GM21367 (cell line): Measurements from ENCODE around the gene DDB1.

ENCODE experiments used
- ATAC-seq: cut with Tn5 transposase; IDR thresholded peaks from one replicate; pipeline ENCODE4 v1.9.1; 2021; ENCODE audit not compliant: unreplicated experiment

The DDB1 gene

GRCh38 chr11:61337706-61338470, 5.0 kb upstream of the DDB1 start:
- no peak for ATAC-seq

GRCh38 chr11:61336171-61336935, 3.4 kb upstream of the DDB1 start:
- ATAC-seq, result peak; percentile 40

GRCh38 chr11:61335355-61335710, 2.4 kb upstream of the DDB1 start:
- no peak for ATAC-seq

GRCh38 chr11:61334434-61335354, 1.8 kb upstream of the DDB1 start:
- no peak for ATAC-seq

GRCh38 chr11:61333550-61334433, 887 bp upstream of the DDB1 start:
- ATAC-seq, result no peak

- ATAC-seq, result no peak
Measured at GRCh38 chr11:61332281-61332796, 566 bp downstream of the DDB1 start.

GRCh38 chr11:61331651-61332050, 1.3 kb downstream of the DDB1 start:
- ATAC-seq, result no peak

GRCh38 chr11:61329871-61330270, 3.0 kb downstream of the DDB1 start:
- no peak for ATAC-seq

GRCh38 chr11:61328351-61328750, 4.6 kb downstream of the DDB1 start:
- ATAC-seq, result no peak

GRCh38 chr11:61327669-61328071, 5.2 kb downstream of the DDB1 start:
- ATAC-seq, result no peak

- no peak for ATAC-seq
Measured at GRCh38 chr11:61325649-61326414, 7.1 kb downstream of the DDB1 start.

- ATAC-seq, result no peak
Measured at GRCh38 chr11:61315260-61315659, 17.6 kb downstream of the DDB1 start.

GRCh38 chr11:61310749-61311148, 22.2 kb downstream of the DDB1 start:
- ATAC-seq, result no peak

GRCh38 chr11:61309739-61310138, 23.2 kb downstream of the DDB1 start:
- ATAC-seq, result no peak

- ATAC-seq, result no peak
Measured at GRCh38 chr11:61309141-61309540, 23.8 kb downstream of the DDB1 start.

GRCh38 chr11:61307354-61307753, 25.6 kb downstream of the DDB1 start:
- no peak for ATAC-seq

GRCh38 chr11:61306221-61306620, 26.7 kb downstream of the DDB1 start:
- no peak for ATAC-seq

GRCh38 chr11:61305417-61305816, 27.5 kb downstream of the DDB1 start:
- no peak for ATAC-seq

- no peak for ATAC-seq
Measured at GRCh38 chr11:61303725-61304124, 29.2 kb downstream of the DDB1 start.
